WTC11 (cell line): ENCODE data around the gene SOWAHA. TPM values are rescaled to one million over a fixed set of nuclear protein-coding genes. Genes with fewer than 3 reads are reported as not detected.

Source experiments
- ATAC-seq: fragments of 200-7000 bp; cut with Tn5 transposase; 2 replicates; pipeline ENCODE4 v1.10.0; 2021; ENCODE audit warnings: mild to moderate bottlenecking, moderate library complexity
- CTCF ChIA-PET: fragments of 300-600 bp; sonication (Branson Sonifier 250); formaldehyde crosslinking; loops from one replicate; lab custom pipeline; 2021; ENCODE audit warnings: antibody characterized with exemption; lab: Charles Lee
- POLR2A ChIA-PET: fragments of 350-600 bp; sonication (Branson Sonifier 250); formaldehyde crosslinking; loops from one replicate; lab custom pipeline; 2021; ENCODE audit warnings: antibody characterized with exemption; lab: Charles Lee
- DNase-seq: peaks from one replicate; pipeline ENCODE4 v3.0.0; 2021; ENCODE audit warnings: low spot score
- H3K27ac Mint-ChIP-seq: 2 replicates; pipeline ENCODE4 v1.8.0; 2021; ENCODE audit warnings: mixed read lengths
- H3K27me3 Mint-ChIP-seq: 2 replicates; pipeline ENCODE4 v1.8.0; 2021; ENCODE audit warnings: low read depth, mild to moderate bottlenecking, moderate library complexity, mixed read lengths
- H3K36me3 Mint-ChIP-seq: 2 replicates; pipeline ENCODE4 v1.8.0; 2021; ENCODE audit warnings: mixed read lengths
- H3K4me1 Mint-ChIP-seq: 2 replicates; pipeline ENCODE4 v1.8.0; 2022; ENCODE audit warnings: mixed read lengths
- H3K4me3 Mint-ChIP-seq: 2 replicates; pipeline ENCODE4 v1.8.0; 2021; ENCODE audit warnings: mild to moderate bottlenecking, moderate library complexity, mixed read lengths
- H3K9me3 Mint-ChIP-seq: 2 replicates; pipeline ENCODE4 v1.8.0; 2021; ENCODE audit warnings: mixed read lengths
- CBFB ChIP-seq: sonication (generic); formaldehyde crosslinking; IDR thresholded peaks from 2 replicates; pipeline ENCODE4 v1.8.1; 2022; ENCODE audit warnings: mild to moderate bottlenecking, low read depth, missing genetic modification reagents
- ELF4 ChIP-seq: sonication (generic); formaldehyde crosslinking; IDR thresholded peaks from 2 replicates; pipeline ENCODE4 v1.8.1; 2022; ENCODE audit warnings: low read depth, mild to moderate bottlenecking, moderate library complexity, missing genetic modification reagents
- EMX1 ChIP-seq: fragments of 250-450 bp; sonication (Bioruptor Pico); IDR thresholded peaks from 2 replicates; pipeline ENCODE4 v1.8.0; 2021; ENCODE audit warnings: mild to moderate bottlenecking
- HMGA2 ChIP-seq: fragments of 250-450 bp; sonication (Bioruptor Pico); IDR thresholded peaks from 2 replicates; pipeline ENCODE4 v1.4.0; 2021; ENCODE audit warnings: mild to moderate bottlenecking, moderate library complexity
- JAZF1 ChIP-seq: fragments of 250-450 bp; sonication (Bioruptor Pico); IDR thresholded peaks from 2 replicates; pipeline ENCODE4 v1.9.0; 2021; ENCODE audit warnings: moderate library complexity, mild to moderate bottlenecking, inconsistent platforms
- JUN ChIP-seq: sonication (generic); formaldehyde crosslinking; IDR thresholded peaks from 2 replicates; pipeline ENCODE4 v1.8.0; 2023; ENCODE audit warnings: mild to moderate bottlenecking, missing genetic modification reagents
- MXD4 ChIP-seq: fragments of 250-450 bp; sonication (Bioruptor Pico); IDR thresholded peaks from 2 replicates; pipeline ENCODE4 v1.8.0; 2021; ENCODE audit warnings: mild to moderate bottlenecking, moderate library complexity, borderline replicate concordance
- MYBL2 ChIP-seq: sonication (generic); formaldehyde crosslinking; IDR thresholded peaks from 2 replicates; pipeline ENCODE4 v1.8.1; 2023; ENCODE audit warnings: mild to moderate bottlenecking, moderate library complexity, missing genetic modification reagents
- NR3C1 ChIP-seq: sonication (generic); formaldehyde crosslinking; conservative IDR thresholded peaks from 2 replicates; pipeline ENCODE4 v1.8.1; 2023; ENCODE audit warnings: low read depth, mild to moderate bottlenecking, missing genetic modification reagents
- PRRX2 ChIP-seq: fragments of 250-450 bp; sonication (Bioruptor Pico); IDR thresholded peaks from 2 replicates; pipeline ENCODE4 v1.8.0; 2021; ENCODE audit warnings: mild to moderate bottlenecking
- TCF7 ChIP-seq: sonication (generic); formaldehyde crosslinking; IDR thresholded peaks from 2 replicates; pipeline ENCODE4 v1.8.0; 2022; ENCODE audit warnings: mild to moderate bottlenecking, low read depth, missing genetic modification reagents, moderate library complexity
- TEAD1 ChIP-seq: sonication (generic); formaldehyde crosslinking; IDR thresholded peaks from 2 replicates; pipeline ENCODE4 v1.8.0; 2022; ENCODE audit warnings: mild to moderate bottlenecking, missing genetic modification reagents
- TEAD4 ChIP-seq: sonication (generic); formaldehyde crosslinking; IDR thresholded peaks from 2 replicates; pipeline ENCODE4 v1.8.0; 2022; ENCODE audit warnings: mild to moderate bottlenecking, missing genetic modification reagents
- ZBTB21 ChIP-seq: sonication (generic); formaldehyde crosslinking; IDR thresholded peaks from 2 replicates; pipeline ENCODE4 v1.8.1; 2023; ENCODE audit warnings: mild to moderate bottlenecking, missing genetic modification reagents, borderline replicate concordance
- total RNA-seq: library from RNA; stranded (reverse); gene quantifications from 3 replicates; pipeline ENCODE4 v1.2.3, GENCODE V29; 2021
- TF ChIP-seq, protein P1 (sequence below): sonication (generic); formaldehyde crosslinking; IDR thresholded peaks from 2 replicates; pipeline ENCODE4 v1.8.1; 2022; ENCODE audit warnings: mild to moderate bottlenecking, moderate library complexity, missing genetic modification reagents
- TF ChIP-seq, protein P2 (sequence below): sonication (generic); formaldehyde crosslinking; IDR thresholded peaks from 2 replicates; pipeline ENCODE4 v1.8.1; 2023; ENCODE audit warnings: mild to moderate bottlenecking, missing genetic modification reagents, moderate library complexity
- TF ChIP-seq, protein P3 (sequence below): fragments of 250-450 bp; sonication (Bioruptor Pico); IDR thresholded peaks from 2 replicates; pipeline ENCODE4 v2.1.2; 2022; ENCODE audit warnings: mild to moderate bottlenecking, moderate library complexity
- TF ChIP-seq, protein P4 (sequence below): sonication (generic); formaldehyde crosslinking; conservative IDR thresholded peaks from 2 replicates; pipeline ENCODE4 v1.8.1; 2023; ENCODE audit warnings: mild to moderate bottlenecking, low read depth, missing genetic modification reagents, moderate library complexity
- TF ChIP-seq, protein P5 (sequence below): fragments of 250-450 bp; sonication (Bioruptor Pico); IDR thresholded peaks from 2 replicates; pipeline ENCODE4 v1.9.0; 2021; ENCODE audit warnings: moderate library complexity, mild to moderate bottlenecking, inconsistent platforms, borderline replicate concordance
- TF ChIP-seq, protein P6 (sequence below): sonication (generic); formaldehyde crosslinking; IDR thresholded peaks from 2 replicates; pipeline ENCODE4 v1.8.1; 2023; ENCODE audit warnings: mild to moderate bottlenecking, missing genetic modification reagents, moderate library complexity
- TF ChIP-seq, protein P7 (sequence below): sonication (generic); formaldehyde crosslinking; IDR thresholded peaks from 2 replicates; pipeline ENCODE4 v1.8.0; 2022; ENCODE audit warnings: mild to moderate bottlenecking, missing genetic modification reagents

SOWAHA gene
- total RNA-seq, 1 experiment from 2014 or later: 0.11 TPM

DNA sequence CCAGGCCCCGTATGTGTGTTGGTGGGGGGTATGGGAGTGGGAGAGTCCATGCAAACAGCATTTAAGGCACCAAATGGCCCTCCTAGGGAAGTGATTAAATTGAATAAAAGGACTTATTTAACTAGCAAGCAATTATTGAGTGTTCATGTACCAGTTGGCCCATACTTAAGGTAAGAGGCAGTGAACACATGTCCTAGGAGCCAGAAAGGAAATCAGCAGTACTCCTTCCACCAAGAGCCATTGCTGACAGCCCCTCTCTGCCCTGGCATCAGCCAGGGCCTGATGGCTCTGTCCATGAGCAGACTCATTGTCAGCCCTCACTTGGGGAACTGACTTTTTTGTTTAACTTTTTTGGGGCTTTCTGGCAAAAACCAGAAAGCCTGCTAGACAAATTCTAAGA, 27.8 kb downstream of the SOWAHA start:
- no peak overlapping the region for H3K27ac Mint-ChIP-seq
- POLR2A ChIA-PET: no interaction called here
- no peaks in the 10 kb centered on the region for H3K9me3 Mint-ChIP-seq
- TF ChIP-seq JUN: no peak
- TF ChIP-seq, protein P1, sequence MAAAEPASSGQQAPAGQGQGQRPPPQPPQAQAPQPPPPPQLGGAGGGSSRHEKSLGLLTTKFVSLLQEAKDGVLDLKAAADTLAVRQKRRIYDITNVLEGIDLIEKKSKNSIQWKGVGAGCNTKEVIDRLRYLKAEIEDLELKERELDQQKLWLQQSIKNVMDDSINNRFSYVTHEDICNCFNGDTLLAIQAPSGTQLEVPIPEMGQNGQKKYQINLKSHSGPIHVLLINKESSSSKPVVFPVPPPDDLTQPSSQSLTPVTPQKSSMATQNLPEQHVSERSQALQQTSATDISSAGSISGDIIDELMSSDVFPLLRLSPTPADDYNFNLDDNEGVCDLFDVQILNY (CRISPR knock-in tag): no peak
- TF ChIP-seq PRRX2: no peak
- TF ChIP-seq EMX1 (CRISPR knock-in tag): no peak
- TF ChIP-seq, protein P2, sequence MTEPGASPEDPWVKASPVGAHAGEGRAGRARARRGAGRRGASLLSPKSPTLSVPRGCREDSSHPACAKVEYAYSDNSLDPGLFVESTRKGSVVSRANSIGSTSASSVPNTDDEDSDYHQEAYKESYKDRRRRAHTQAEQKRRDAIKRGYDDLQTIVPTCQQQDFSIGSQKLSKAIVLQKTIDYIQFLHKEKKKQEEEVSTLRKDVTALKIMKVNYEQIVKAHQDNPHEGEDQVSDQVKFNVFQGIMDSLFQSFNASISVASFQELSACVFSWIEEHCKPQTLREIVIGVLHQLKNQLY: no peak
- no peak for TF ChIP-seq MYBL2 (CRISPR knock-in tag)
- no peak for TF ChIP-seq NR3C1 (CRISPR knock-in tag)
- TF ChIP-seq HMGA2 (CRISPR knock-in tag): no peak
- TF ChIP-seq, protein P3, sequence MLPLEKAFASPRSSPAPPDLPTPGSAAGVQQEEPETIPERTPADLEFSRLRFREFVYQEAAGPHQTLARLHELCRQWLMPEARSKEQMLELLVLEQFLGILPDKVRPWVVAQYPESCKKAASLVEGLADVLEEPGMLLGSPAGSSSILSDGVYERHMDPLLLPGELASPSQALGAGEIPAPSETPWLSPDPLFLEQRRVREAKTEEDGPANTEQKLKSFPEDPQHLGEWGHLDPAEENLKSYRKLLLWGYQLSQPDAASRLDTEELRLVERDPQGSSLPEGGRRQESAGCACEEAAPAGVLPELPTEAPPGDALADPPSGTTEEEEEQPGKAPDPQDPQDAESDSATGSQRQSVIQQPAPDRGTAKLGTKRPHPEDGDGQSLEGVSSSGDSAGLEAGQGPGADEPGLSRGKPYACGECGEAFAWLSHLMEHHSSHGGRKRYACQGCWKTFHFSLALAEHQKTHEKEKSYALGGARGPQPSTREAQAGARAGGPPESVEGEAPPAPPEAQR: no peak
- TF ChIP-seq JAZF1 (CRISPR knock-in tag): no peak
- no peak overlapping the region for H3K4me3 Mint-ChIP-seq
- H3K27me3 Mint-ChIP-seq: no peaks in the 10 kb centered on the region
- no peaks in the 10 kb centered on the region for H3K4me1 Mint-ChIP-seq
- ATAC-seq (no peak), DNase-seq (no peak)
- CTCF ChIA-PET: interaction anchor here (0.7 to 0.8 kb wide), 2 partner anchors 21 to 23 kb away, joined by 3 to 7 read pairs; no protein-coding TSS in a partner anchor
- no peaks in the 10 kb centered on the region for H3K36me3 Mint-ChIP-seq

DNA sequence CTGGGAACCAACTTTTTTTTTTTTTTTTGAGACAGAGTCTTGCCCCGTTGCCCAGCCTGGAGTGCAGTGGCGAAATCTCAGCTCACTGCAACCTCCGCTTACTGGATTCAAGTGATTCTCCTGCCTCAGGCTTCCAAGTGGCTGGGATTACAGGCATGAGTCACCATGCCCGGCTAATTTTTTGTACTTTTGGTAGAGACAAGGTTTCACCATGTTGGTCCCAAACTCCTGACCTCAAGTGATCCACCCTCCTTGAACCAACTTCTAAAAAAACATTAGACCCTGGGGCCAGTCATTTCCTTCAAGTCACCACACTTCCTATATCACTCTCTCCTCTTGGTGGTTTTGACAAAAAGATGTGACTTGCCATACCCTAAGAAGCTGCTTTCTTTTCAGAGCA, 28.2 kb downstream of the SOWAHA start:
- CTCF ChIA-PET: interaction anchor here (0.7 to 0.8 kb wide), 2 partner anchors 21 to 23 kb away, joined by 3 to 7 read pairs; no protein-coding TSS in a partner anchor
- Mint-ChIP-seq H3K4me3 (no peak overlapping the region), H3K4me1 (no peaks in the 10 kb centered on the region), H3K9me3 (no peaks in the 10 kb centered on the region), H3K27ac (no peak overlapping the region), H3K36me3 (no peaks in the 10 kb centered on the region), H3K27me3 (no peaks in the 10 kb centered on the region)
- DNase-seq (no peak), ATAC-seq (no peak)
- TF ChIP-seq PRRX2 (no peak), CBFB (CRISPR knock-in tag) (no peak), ELF4 (CRISPR knock-in tag) (no peak), MXD4 (CRISPR knock-in tag) (no peak), TEAD1 (no peak), TCF7 (CRISPR knock-in tag) (no peak), ZBTB21 (CRISPR knock-in tag) (no peak), TEAD4 (no peak)
- TF ChIP-seq, protein P4, sequence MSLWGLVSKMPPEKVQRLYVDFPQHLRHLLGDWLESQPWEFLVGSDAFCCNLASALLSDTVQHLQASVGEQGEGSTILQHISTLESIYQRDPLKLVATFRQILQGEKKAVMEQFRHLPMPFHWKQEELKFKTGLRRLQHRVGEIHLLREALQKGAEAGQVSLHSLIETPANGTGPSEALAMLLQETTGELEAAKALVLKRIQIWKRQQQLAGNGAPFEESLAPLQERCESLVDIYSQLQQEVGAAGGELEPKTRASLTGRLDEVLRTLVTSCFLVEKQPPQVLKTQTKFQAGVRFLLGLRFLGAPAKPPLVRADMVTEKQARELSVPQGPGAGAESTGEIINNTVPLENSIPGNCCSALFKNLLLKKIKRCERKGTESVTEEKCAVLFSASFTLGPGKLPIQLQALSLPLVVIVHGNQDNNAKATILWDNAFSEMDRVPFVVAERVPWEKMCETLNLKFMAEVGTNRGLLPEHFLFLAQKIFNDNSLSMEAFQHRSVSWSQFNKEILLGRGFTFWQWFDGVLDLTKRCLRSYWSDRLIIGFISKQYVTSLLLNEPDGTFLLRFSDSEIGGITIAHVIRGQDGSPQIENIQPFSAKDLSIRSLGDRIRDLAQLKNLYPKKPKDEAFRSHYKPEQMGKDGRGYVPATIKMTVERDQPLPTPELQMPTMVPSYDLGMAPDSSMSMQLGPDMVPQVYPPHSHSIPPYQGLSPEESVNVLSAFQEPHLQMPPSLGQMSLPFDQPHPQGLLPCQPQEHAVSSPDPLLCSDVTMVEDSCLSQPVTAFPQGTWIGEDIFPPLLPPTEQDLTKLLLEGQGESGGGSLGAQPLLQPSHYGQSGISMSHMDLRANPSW (CRISPR knock-in tag): no peak
- TF ChIP-seq, protein P5, sequence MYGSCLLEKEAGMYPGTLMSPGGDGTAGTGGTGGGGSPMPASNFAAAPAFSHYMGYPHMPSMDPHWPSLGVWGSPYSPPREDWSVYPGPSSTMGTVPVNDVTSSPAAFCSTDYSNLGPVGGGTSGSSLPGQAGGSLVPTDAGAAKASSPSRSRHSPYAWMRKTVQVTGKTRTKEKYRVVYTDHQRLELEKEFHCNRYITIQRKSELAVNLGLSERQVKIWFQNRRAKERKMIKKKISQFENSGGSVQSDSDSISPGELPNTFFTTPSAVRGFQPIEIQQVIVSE (CRISPR knock-in tag): no peak
- TF ChIP-seq, protein P6, sequence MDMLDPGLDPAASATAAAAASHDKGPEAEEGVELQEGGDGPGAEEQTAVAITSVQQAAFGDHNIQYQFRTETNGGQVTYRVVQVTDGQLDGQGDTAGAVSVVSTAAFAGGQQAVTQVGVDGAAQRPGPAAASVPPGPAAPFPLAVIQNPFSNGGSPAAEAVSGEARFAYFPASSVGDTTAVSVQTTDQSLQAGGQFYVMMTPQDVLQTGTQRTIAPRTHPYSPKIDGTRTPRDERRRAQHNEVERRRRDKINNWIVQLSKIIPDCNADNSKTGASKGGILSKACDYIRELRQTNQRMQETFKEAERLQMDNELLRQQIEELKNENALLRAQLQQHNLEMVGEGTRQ (CRISPR knock-in tag): no peak
- TF ChIP-seq, protein P7, sequence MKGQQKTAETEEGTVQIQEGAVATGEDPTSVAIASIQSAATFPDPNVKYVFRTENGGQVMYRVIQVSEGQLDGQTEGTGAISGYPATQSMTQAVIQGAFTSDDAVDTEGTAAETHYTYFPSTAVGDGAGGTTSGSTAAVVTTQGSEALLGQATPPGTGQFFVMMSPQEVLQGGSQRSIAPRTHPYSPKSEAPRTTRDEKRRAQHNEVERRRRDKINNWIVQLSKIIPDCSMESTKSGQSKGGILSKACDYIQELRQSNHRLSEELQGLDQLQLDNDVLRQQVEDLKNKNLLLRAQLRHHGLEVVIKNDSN (CRISPR knock-in tag): no peak
- POLR2A ChIA-PET: no interaction called here
